Stimulated activated CD4-positive, alpha-beta T cell treated with anti-CD3 and anti-CD28 coated beads, Interleukin-4, amount 100 ng/mL, for 48 hours (primary cell): ENCODE data around the gene WHRN.

ENCODE experiments used
- DNase-seq, 2 donors: peaks; one replicate each; pipeline ENCODE4 v3.0.0-alpha.2; 2020; ENCODE audit warnings: low read depth in 2 of 2

The WHRN gene

DNA sequence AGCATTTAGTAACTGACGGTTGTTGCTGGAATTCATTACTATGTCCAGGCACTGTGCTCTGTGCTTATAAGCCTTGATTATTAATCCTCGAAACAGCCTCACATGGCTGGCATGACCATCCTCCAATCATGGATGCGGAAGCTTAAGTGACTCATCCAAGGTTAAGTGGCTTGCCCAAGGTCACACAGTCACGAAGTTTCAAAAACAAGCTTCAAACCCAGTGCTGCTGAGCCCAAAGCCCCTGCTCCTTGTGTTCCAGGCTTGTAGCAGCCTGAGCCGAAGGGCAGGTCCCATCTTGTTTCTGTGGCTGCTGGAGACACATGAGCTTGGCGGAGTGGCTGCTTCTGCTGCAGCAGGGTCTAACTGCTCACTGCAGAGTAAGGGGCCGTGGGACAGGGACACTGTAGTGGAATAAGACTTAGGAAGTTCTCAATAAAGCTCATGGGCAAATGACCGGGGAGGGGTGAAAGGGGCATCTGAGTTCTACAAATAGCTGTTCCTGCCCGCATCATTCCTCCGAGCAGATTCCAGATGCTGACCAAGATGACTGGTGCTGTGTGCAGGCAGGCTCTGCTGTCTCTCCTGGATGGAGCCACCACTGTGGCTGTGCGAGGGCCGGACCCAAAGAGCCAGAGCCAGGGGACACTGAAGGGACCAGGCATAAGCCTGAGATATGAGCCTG is 32.4 kb downstream of the WHRN start:
- no peak for DNase-seq

- DNase-seq, result no peak
Measured at GRCh38 chr9:114471157-114471556, 34.1 kb downstream of the WHRN start.

- no peak for DNase-seq
Measured at GRCh38 chr9:114470581-114470980, 34.7 kb downstream of the WHRN start.

GRCh38 chr9:114470121-114470520 is 35.2 kb downstream of the WHRN start:
- no peak for DNase-seq

- no peak for DNase-seq
Measured at GRCh38 chr9:114469091-114469853, 36.0 kb downstream of the WHRN start.

- DNase-seq, result no peak
Measured at GRCh38 chr9:114467910-114468309, 37.4 kb downstream of the WHRN start.

DNA sequence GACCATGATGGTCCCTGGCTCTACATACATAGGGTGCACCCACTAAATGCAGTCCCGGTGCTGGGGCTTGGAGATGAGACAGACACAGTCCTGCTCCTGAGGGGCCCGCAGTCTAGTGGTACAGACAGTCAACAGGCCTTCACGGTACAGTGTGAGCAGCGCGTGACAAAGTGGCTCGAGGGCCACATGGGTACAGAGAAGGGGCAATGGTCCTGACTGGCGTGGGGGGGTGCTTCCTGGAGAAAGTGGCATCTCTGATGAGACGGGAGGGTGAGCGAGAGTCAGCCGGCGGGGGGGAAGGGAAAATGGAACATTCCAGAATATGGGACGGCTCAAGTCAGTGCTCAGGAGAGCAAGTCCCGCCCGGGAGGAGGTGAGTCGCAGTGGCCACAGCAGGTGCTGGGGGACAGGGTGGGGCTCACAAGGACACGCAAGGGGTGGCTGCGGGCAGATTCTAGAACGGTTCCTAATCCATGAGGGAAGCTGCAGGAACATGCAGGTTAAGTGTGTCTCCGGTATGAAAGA is 38.0 kb downstream of the WHRN start:
- DNase-seq, result no peak

DNA sequence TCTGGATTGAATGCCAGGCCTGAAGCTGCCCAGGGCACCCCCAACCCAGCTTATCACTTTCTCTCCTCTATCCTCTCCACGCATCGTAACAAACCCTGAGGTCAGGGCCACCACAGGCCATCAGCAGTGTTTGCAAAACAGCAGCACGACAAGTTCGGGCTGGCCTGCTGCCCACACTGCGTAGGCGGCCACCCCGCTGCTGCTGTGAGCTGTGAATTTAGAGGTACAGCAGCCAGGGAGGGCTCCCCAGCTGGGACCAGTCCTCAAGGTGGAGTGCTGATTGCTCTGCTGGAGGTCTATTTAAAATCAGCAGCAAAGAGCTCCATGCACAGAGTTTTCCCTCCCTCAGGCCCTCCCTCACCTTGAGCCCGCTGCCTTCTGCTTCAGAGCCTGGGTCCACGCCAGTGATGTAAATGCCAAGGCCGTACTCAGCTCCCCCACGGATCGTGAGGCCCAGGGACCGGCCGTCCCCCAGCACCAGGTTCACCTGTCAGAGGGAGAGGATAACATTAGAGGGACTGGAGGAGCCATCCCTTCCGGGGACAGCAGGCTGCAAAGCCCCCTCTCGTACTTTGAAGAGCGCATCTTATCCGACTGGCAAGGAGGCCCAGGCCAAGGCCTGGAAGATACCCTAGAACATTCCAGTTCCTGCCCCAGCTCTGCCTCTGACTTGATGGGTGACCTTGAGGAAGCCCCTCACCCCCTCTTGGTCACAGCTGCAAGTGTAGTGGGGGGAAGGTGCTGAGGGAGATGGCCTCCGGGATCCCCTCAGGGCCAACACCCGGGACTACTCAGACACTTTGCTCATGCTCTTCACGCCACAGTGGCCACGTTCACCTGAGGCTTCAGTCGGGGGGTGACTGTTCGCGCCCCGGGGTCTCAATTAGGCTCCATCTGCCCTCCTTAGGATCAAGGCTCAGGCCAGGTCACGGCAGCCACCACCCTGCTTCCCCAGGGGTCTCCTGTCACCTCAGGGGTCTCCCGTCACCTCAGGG is 39.1 kb downstream of the WHRN start:
- DNase-seq, result no peak

GRCh38 chr9:114465417-114465816 is 39.9 kb downstream of the WHRN start:
- no peak for DNase-seq

GRCh38 chr9:114464281-114465051 is 40.8 kb downstream of the WHRN start:
- no peak for DNase-seq

DNA sequence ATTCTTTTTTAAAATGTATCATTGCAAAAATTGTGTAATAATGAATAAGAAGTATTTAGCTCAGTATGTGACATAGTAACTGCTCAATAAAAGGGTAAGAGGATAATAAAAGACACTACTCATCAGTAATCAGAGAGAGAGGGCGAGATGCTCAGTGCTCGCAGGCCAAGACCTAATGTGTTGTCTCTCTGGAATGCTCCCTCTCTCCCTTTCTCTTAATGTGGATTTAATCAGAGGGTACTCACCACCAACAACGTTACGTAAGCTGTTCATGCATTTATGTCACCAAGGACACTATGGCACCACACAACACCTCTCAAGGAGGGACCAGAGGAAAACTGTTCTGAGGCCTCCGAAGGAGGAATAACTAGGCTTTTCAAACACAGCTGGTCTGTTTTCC is 42.5 kb downstream of the WHRN start:
- no peak for DNase-seq

- DNase-seq, result no peak
Measured at GRCh38 chr9:114461468-114461867, 43.8 kb downstream of the WHRN start.

- no peak for DNase-seq
Measured at GRCh38 chr9:114460513-114461199, 44.6 kb downstream of the WHRN start.

DNA sequence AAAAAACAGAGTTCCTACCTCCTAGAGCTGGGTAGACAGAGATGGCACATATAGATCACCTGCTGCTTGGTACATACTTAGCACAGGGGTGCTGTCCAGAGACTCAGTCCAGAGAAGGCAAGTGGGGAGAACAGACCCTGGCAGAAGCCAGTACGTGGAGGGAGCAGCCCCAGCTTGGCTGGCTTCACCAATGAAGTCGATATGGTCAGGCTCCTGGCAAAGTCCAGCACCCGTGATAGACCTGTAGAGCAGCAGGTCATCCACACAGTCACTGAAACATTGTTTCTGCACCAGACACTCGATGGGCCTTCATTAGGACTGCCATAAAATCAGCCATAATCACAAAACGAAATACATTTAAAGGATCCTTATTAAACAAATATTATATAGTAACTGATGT is 45.8 kb downstream of the WHRN start:
- no peak for DNase-seq

- DNase-seq, result no peak
Measured at GRCh38 chr9:114456929-114457328, 48.3 kb downstream of the WHRN start.

GRCh38 chr9:114454652-114455051 is 50.6 kb downstream of the WHRN start:
- DNase-seq, result no peak

DNA sequence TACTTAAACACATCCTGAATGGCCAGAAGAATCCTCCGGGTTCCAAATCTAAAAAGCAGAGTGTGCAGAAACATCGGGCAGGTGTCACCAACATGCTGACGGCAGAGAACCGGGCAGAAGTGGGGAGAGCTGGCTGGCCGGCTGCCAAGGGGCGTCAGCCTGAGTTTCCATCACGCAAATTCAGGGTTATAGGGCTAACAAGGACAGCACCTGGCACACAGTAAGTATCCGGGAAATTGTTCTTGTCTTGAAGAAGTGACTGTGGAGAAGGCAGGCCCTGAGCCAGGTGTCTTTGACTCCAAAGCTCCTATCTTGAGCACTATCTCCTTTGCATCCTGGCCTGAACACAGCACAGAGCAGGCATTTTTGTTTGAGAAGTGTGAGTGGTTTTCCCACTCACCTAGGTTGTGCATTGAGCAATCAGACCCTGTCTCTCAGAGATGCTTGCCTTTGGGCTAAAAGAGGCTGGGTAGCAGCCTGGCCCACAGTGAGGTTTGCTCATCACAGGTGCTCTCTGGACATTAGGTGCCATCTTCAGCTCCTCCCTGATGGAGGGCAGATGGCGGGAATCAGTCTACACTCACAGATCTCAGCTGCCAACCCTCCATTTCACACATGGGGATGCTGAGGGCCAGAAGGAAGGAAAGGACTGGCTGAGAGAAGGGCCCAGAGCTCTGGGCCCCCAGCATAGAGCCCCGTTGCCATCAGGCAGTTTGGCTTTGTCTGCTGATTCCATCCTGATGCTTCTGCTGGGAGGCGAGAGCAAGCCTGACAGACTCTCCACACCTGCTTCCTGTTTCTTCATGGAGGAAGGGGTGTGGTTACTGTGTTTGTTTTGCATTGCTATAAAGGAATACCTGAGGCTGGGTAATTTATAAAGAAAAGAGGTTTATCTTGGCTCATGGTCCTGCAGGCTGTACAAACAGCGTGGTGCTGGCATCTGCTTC is 52.8 kb downstream of the WHRN start:
- DNase-seq, result peak in 1 of 2 donors; percentile 15

DNA sequence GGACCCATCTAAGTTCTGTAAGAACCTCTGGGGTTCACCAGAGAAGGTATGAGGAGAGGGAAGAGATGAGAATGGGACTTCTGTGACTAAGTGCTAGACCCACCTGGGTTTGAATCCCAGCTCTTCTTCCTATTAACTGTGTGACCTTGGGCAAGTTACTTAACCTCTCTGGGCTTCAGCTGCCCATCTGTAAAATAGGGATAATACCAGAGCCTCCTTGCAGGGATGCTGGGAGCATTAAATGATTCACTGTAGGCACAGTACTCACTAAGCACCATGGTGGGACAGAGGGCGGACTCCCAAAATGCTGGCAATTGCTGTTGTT is 53.6 kb downstream of the WHRN start:
- DNase-seq, result no peak

- no peak for DNase-seq
Measured at GRCh38 chr9:114450833-114451706, 54.2 kb downstream of the WHRN start.
